ENCODE measurements around the gene PCP4. TPM values are rescaled to one million over a fixed set of nuclear protein-coding genes. Genes with fewer than 3 reads are reported as not detected.
A peak's percentile ranks its signal among the peaks of the same experiment; 100 is the strongest.

Gene PCP4
- 1 to 10 TPM in 1 of 2 donors, under 1 TPM in 1; 0.99 to 6.5 TPM for total RNA-seq

DNA sequence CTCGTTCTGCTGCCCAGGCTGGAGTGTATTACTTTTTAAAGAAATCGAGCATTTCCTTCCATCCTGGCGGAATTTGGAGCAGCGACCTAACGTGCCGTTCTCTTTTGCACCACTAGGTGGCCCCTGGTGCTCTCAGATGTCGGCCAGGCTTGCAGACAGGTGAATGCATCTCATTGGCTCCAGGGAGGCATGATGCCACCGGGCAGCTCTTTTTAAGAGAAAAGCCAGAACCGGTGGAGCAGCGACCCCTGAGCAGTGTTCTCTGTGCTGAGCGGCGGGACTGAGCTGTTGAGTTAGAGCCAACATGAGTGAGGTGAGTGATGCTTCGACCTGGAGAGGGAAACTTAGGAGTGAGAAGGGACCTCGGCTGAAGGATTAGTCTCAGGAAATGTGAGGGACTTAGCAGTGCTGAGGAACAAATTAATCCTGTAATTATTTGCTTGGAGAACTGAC, at the start of gene PCP4:
TSS of gene PCP4 (plus strand) at position 241 of the 453 bp plus-strand sequence. CDS start at position 305, 64 bp downstream.
- intact Hi-C loops (cut with DNase I) = loop anchor here (5.0 to 10.0 kb wide), 2 partner anchors 82 to 255 kb away; no protein-coding TSS in a partner anchor
- Histone ChIP-seq H3K9me3 (no peaks in the 10 kb centered on the region), H3K4me1 (no peaks in the 10 kb centered on the region), H3K27me3 (no peaks in the 10 kb centered on the region), H3K27ac (no peak within 1 kb of the TSS), H3K4me3 (no peak within 1 kb of the TSS), H3K36me3 (no peaks in the 10 kb centered on the region), H3K9ac (ENCODE audit: low read depth in 2 of 2, low read length in 2 of 2) (no peak within 1 kb of the TSS)
- DNase-seq = peak; percentile 61
- TF ChIP-seq, protein P1, sequence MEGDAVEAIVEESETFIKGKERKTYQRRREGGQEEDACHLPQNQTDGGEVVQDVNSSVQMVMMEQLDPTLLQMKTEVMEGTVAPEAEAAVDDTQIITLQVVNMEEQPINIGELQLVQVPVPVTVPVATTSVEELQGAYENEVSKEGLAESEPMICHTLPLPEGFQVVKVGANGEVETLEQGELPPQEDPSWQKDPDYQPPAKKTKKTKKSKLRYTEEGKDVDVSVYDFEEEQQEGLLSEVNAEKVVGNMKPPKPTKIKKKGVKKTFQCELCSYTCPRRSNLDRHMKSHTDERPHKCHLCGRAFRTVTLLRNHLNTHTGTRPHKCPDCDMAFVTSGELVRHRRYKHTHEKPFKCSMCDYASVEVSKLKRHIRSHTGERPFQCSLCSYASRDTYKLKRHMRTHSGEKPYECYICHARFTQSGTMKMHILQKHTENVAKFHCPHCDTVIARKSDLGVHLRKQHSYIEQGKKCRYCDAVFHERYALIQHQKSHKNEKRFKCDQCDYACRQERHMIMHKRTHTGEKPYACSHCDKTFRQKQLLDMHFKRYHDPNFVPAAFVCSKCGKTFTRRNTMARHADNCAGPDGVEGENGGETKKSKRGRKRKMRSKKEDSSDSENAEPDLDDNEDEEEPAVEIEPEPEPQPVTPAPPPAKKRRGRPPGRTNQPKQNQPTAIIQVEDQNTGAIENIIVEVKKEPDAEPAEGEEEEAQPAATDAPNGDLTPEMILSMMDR (IDR thresholded peaks at IDR 0.05) = peak; percentile 79

DNA sequence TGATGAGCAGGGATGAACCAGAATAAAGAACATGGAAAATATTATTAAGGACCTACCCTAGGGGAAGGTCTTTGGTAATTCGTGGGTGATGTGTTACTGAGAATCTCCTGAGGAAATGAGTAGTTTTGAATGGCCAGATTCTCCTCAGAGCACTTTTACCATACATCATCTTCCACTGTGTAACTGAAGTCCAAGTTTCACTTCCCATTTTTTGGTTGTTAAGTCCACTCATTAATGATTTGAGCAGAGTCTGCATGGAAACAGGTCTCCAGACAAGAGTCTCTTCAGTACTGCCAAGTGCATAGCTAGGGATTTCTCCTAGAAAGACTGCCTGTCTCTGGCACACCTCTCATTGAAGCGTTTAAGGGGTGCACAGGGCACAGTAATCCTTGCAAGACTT, 48.7 kb upstream of the PCP4 start:
- intact Hi-C loops (cut with DNase I) = no loop called here
- TF ChIP-seq, protein P1 (IDR thresholded peaks at IDR 0.05) = no peak
- Histone ChIP-seq H3K4me1 (no peaks in the 10 kb centered on the region), H3K36me3 (no peaks in the 10 kb centered on the region), H3K27me3 (no peaks in the 10 kb centered on the region), H3K27ac (no peak overlapping the region), H3K9ac (ENCODE audit: low read depth in 2 of 2, low read length in 2 of 2) (no peak overlapping the region), H3K9me3 (no peaks in the 10 kb centered on the region), H3K4me3 (no peak overlapping the region)
- DNase-seq = no peak

DNA sequence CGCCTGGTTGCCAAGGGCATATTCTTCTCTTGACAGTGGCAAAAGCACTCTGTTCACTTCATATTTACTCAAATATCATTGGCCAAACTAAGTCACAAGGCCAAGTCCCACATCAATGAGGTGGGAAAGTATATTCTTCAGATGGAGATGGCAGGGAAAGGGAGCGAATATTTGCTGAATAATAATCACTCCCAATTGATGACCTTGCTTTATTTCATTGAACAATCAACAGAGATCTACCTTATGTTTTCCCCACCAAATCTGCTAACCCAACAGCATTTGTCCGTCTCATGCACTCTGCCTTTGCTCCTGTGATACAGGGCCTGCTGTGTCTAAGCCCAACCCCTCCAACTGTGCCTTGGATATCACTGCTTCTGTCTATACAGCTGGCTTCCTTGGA, 45.2 kb upstream of the PCP4 start:
- H3K9me3 ChIP-seq = no peaks in the 10 kb centered on the region
- H3K4me3 ChIP-seq = no peak overlapping the region
- intact Hi-C loops (cut with DNase I) = no loop called here
- H3K27me3 ChIP-seq = no peaks in the 10 kb centered on the region
- TF ChIP-seq, protein P1 (IDR thresholded peaks at IDR 0.05) = no peak
- no peak overlapping the region for H3K27ac ChIP-seq
- no peak for DNase-seq
- H3K4me1 ChIP-seq = no peaks in the 10 kb centered on the region
- no peaks in the 10 kb centered on the region for H3K36me3 ChIP-seq
- H3K9ac ChIP-seq (ENCODE audit: low read depth in 2 of 2, low read length in 2 of 2) = no peak overlapping the region

DNA sequence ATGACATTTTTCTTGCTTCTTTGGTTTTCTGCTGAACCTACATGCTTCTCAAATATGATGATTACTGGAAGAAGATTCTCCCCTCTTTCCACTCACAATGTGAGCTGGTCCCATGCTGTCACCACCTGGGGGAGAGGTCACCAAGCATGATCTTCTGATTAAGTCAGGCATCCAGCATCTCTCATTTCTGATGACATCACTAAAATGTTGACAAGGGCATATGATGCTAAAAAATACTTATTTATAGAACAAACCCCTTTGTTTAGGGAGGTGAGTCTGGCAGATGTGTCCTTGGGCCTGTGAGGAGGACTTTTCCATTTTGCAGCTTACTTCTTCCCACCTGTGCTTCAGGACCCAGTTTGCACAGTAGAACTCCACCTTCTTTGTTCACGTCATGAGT, 42.0 kb upstream of the PCP4 start:
- H3K4me3 ChIP-seq = no peak overlapping the region
- no peaks in the 10 kb centered on the region for H3K27me3 ChIP-seq
- H3K36me3 ChIP-seq = no peaks in the 10 kb centered on the region
- intact Hi-C loops (cut with DNase I) = no loop called here
- no peak overlapping the region for H3K9ac ChIP-seq (ENCODE audit: low read depth in 2 of 2, low read length in 2 of 2)
- no peaks in the 10 kb centered on the region for H3K9me3 ChIP-seq
- TF ChIP-seq, protein P1 (IDR thresholded peaks at IDR 0.05) = no peak
- no peak for DNase-seq
- H3K27ac ChIP-seq = no peak overlapping the region
- no peaks in the 10 kb centered on the region for H3K4me1 ChIP-seq

DNA sequence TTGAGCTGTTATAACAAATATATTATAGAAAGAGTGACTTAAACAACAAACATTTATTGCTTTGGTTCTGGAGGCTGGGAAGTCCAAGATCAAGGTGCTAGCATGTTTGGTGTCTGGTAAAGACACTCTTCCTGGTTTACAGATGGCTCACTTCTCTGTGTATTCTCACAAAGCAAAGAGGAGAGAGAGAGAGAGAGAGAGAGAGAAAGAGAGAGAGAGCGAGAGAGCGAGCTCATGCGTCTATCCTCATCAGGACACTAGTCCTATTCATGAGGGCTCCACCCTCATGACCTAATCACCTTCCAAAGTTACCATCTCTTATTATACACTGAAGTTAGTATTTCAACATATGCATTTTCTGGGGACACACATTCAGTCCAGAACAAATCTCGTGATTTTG, 32.7 kb upstream of the PCP4 start:
- no peaks in the 10 kb centered on the region for H3K36me3 ChIP-seq
- H3K4me3 ChIP-seq = no peak overlapping the region
- H3K4me1 ChIP-seq = no peaks in the 10 kb centered on the region
- H3K27me3 ChIP-seq = no peaks in the 10 kb centered on the region
- no peak overlapping the region for H3K9ac ChIP-seq (ENCODE audit: low read depth in 2 of 2, low read length in 2 of 2)
- DNase-seq = no peak
- H3K27ac ChIP-seq = no peak overlapping the region
- no peaks in the 10 kb centered on the region for H3K9me3 ChIP-seq
- TF ChIP-seq, protein P1 (IDR thresholded peaks at IDR 0.05) = no peak
- intact Hi-C loops (cut with DNase I) = no loop called here
